GM23338 (cell line): Measurements from ENCODE around the gene SMOC2. TPM values are rescaled to one million over a fixed set of nuclear protein-coding genes. Genes with fewer than 3 reads are reported as not detected.

Experiments used
- ATAC-seq: fragments of 200-7000 bp; cut with Tn5 transposase; 3 replicates; pipeline ENCODE4 v1.9.1; 2020
- DNase-seq: peaks from one replicate; pipeline ENCODE4 v3.0.0-alpha.2; 2015; ENCODE audit warnings: low spot score
- H2AFZ ChIP-seq: fragments of 200-600 bp; sonication (generic); 2 replicates; pipeline ENCODE4 v1.8.0; 2016; ENCODE audit warnings: antibody characterized with exemption, mild to moderate bottlenecking, moderate library complexity
- H3F3A ChIP-seq: fragments of 200-600 bp; sonication (generic); replicated peaks from 2 replicates; pipeline ENCODE4 v1.8.0; 2017; ENCODE audit warnings: antibody characterized with exemption, mixed run types, low read depth
- H3K27ac ChIP-seq: fragments of 200-600 bp; sonication (generic); 2 replicates; pipeline ENCODE4 v1.6.1; 2016; ENCODE audit warnings: low read depth
- H3K27me3 ChIP-seq: fragments of 200-600 bp; sonication (generic); 2 replicates; pipeline ENCODE4 v1.8.0; 2016; ENCODE audit warnings: mild to moderate bottlenecking, mixed run types, moderate library complexity; ENCODE audit not compliant: insufficient read depth
- H3K36me3 ChIP-seq: fragments of 200-600 bp; sonication (generic); 2 replicates; pipeline ENCODE4 v1.8.0; 2016; ENCODE audit warnings: mild to moderate bottlenecking; ENCODE audit not compliant: insufficient read depth
- H3K4me1 ChIP-seq: fragments of 200-600 bp; sonication (generic); 2 replicates; pipeline ENCODE4 v1.8.0; 2016; ENCODE audit warnings: mild to moderate bottlenecking, moderate library complexity; ENCODE audit not compliant: insufficient read depth
- H3K4me2 ChIP-seq: fragments of 200-600 bp; sonication (generic); 2 replicates; pipeline ENCODE4 v1.7.1; 2017; ENCODE audit warnings: mixed run types
- H3K4me3 ChIP-seq: fragments of 200-600 bp; sonication (generic); 2 replicates; pipeline ENCODE4 v1.6.1; 2016; ENCODE audit warnings: mixed run types
- H3K79me2 ChIP-seq: fragments of 200-600 bp; sonication (generic); replicated peaks from 2 replicates; pipeline ENCODE4 v1.8.0; 2017; ENCODE audit warnings: mild to moderate bottlenecking; ENCODE audit not compliant: insufficient read depth
- H3K9me2 ChIP-seq: fragments of 200-600 bp; sonication (generic); 2 replicates; pipeline ENCODE4 v1.8.0; 2017; ENCODE audit not compliant: insufficient read depth
- H4K20me1 ChIP-seq: fragments of 200-600 bp; sonication (generic); replicated peaks from 2 replicates; pipeline ENCODE4 v1.8.0; 2017; ENCODE audit warnings: mild to moderate bottlenecking; ENCODE audit not compliant: insufficient read depth
- H3K27ac Mint-ChIP-seq: 2 replicates; pipeline ENCODE4 v1.8.0; 2020; ENCODE audit warnings: inconsistent platforms, mild to moderate bottlenecking, moderate library complexity, mixed read lengths
- H3K27me3 Mint-ChIP-seq: 3 replicates; pipeline ENCODE4 v1.8.0; 2022; ENCODE audit warnings: low read depth, mild to moderate bottlenecking, moderate library complexity, mixed read lengths, inconsistent platforms; ENCODE audit not compliant: insufficient read depth, poor library complexity
- H3K36me3 Mint-ChIP-seq: 3 replicates; pipeline ENCODE4 v1.8.0; 2021; ENCODE audit warnings: low read depth, mild to moderate bottlenecking, inconsistent platforms, moderate library complexity, mixed read lengths
- H3K4me1 Mint-ChIP-seq: 3 replicates; pipeline ENCODE4 v1.8.0; 2020; ENCODE audit warnings: mild to moderate bottlenecking, inconsistent platforms, mixed read lengths
- H3K4me3 Mint-ChIP-seq: 3 replicates; pipeline ENCODE4 v1.8.0; 2021; ENCODE audit warnings: moderate library complexity, mild to moderate bottlenecking, inconsistent platforms, mixed read lengths
- H3K9me3 Mint-ChIP-seq: 3 replicates; pipeline ENCODE4 v1.8.0; 2020; ENCODE audit warnings: moderate library complexity, mild to moderate bottlenecking, inconsistent platforms, mixed read lengths
- CREB1 ChIP-seq: fragments of 250-450 bp; sonication (Bioruptor Pico); IDR thresholded peaks from 2 replicates; pipeline ENCODE4 v1.5.0; 2020; ENCODE audit warnings: low read depth, mild to moderate bottlenecking, moderate library complexity
- CTCF ChIP-seq, 2 experiments: fragments of 200-600 bp in 1 of 2; sonication (generic) in 1 of 2; conservative IDR thresholded peaks; 2 replicates each; pipeline versions ENCODE4 v1.5.1 to v1.6.1; 2016 to 2017; ENCODE audit warnings: antibody characterized with exemption in 2 of 2, low read depth in 2 of 2, mild to moderate bottlenecking in 2 of 2, moderate library complexity in 1 of 2
- ETS1 ChIP-seq: IDR thresholded peaks from 2 replicates; pipeline ENCODE4 v1.6.1; 2016; ENCODE audit warnings: antibody characterized with exemption
- EZH2 ChIP-seq: fragments of 200-600 bp; sonication (generic); IDR thresholded peaks from one replicate; pipeline ENCODE4 v1.8.0; 2017; ENCODE audit warnings: antibody characterized with exemption, mild to moderate bottlenecking, low read depth; ENCODE audit not compliant: unreplicated experiment
- EZH2phosphoT487 ChIP-seq: fragments of 200-600 bp; sonication (generic); IDR thresholded peaks from one replicate; pipeline ENCODE4 v1.8.1; 2018; ENCODE audit warnings: antibody characterized with exemption; ENCODE audit not compliant: unreplicated experiment
- JUNB ChIP-seq: IDR thresholded peaks from one replicate; pipeline ENCODE4 v1.6.1; 2016; ENCODE audit warnings: antibody characterized with exemption; ENCODE audit not compliant: unreplicated experiment
- NANOG ChIP-seq: IDR thresholded peaks from 2 replicates; pipeline ENCODE4 v1.6.1; 2016; ENCODE audit warnings: antibody characterized with exemption, borderline replicate concordance
- POLR2AphosphoS5 ChIP-seq: IDR thresholded peaks from 2 replicates; pipeline ENCODE4 v1.6.1; 2016; ENCODE audit warnings: antibody characterized with exemption, low read depth
- REST ChIP-seq: IDR thresholded peaks from one replicate; pipeline ENCODE4 v1.6.1; 2018; ENCODE audit warnings: antibody characterized with exemption; ENCODE audit not compliant: unreplicated experiment
- STAT1 ChIP-seq: IDR thresholded peaks from one replicate; pipeline ENCODE4 v1.6.1; 2016; ENCODE audit warnings: antibody characterized with exemption; ENCODE audit not compliant: unreplicated experiment
- ZNF114 ChIP-seq: fragments of 250-450 bp; sonication (Bioruptor Pico); IDR thresholded peaks from 2 replicates; pipeline ENCODE4 v1.5.0; 2020; ENCODE audit warnings: mild to moderate bottlenecking, moderate library complexity
- ZNF331 ChIP-seq: fragments of 250-450 bp; sonication (Bioruptor Pico); IDR thresholded peaks from 2 replicates; pipeline ENCODE4 v1.5.0; 2020; ENCODE audit warnings: low read depth, mild to moderate bottlenecking, moderate library complexity
- ZNF462 ChIP-seq: fragments of 250-450 bp; sonication (Bioruptor Pico); IDR thresholded peaks from 2 replicates; pipeline ENCODE4 v1.5.0; 2020; ENCODE audit warnings: mild to moderate bottlenecking, moderate library complexity
- polyA plus RNA-seq: library from polyadenylated mRNA; unstranded; fragments of >200 nt; fragmentation: Nextera tagmentation; extraction: Ambion mirVana; gene quantifications from 2 replicates; pipeline ENCODE4 v1.2.1, GENCODE V29; 2016
- total RNA-seq: library from RNA; depleted of rRNA; stranded (reverse); fragments of >200 nt; shearing (Covaris generic); gene quantifications from 2 replicates; pipeline ENCODE4 v1.2.3, GENCODE V29; 2014

Gene SMOC2
- total and polyA plus RNA-seq, 2 experiments from 2014 or later: 4.3 to 6.5 TPM

- Histone ChIP-seq H3K9me2 (0 out of 2 replicates have a peak, but pooled peaks cover 4% of the 10 kb centered on the region), H3K27ac (no peak overlapping the region), H3K4me2 (no peak overlapping the region), H3K27me3 (no peaks in the 10 kb centered on the region), H3F3A (no peaks in the 10 kb centered on the region), H3K79me2 (no peaks in the 10 kb centered on the region), H3K4me3 (no peak overlapping the region), H2AFZ (no peak overlapping the region), H4K20me1 (no peaks in the 10 kb centered on the region), H3K4me1 (peaks cover 23% of the 10 kb centered on the region; the same call in 1 of the 2 replicates), H3K36me3 (no peaks in the 10 kb centered on the region)
- Mint-ChIP-seq H3K9me3 (no peaks in the 10 kb centered on the region; the same call in 2 of the 3 replicates), H3K27ac (no peak overlapping the region), H3K4me3 (no peak overlapping the region), H3K36me3 (no peaks in the 10 kb centered on the region), H3K4me1 (peaks cover 33% of the 10 kb centered on the region), H3K27me3 (peaks cover 2% of the 10 kb centered on the region)
- DNase-seq (no peak), ATAC-seq (no peak)
- TF ChIP-seq CTCF (conservative IDR thresholded peaks at IDR 0.05; ENCODE audit: low read depth in 2 of 2): no peak
- no peak for TF ChIP-seq EZH2phosphoT487
- TF ChIP-seq STAT1: no peak
- no peak for TF ChIP-seq ZNF331
- no peak for TF ChIP-seq ETS1
- TF ChIP-seq EZH2: no peak
- no peak for TF ChIP-seq POLR2AphosphoS5
- no peak for TF ChIP-seq REST
- no peak for TF ChIP-seq ZNF114 (CRISPR knock-in tag)
- no peak for TF ChIP-seq ZNF462 (CRISPR knock-in tag)
- TF ChIP-seq NANOG: no peak
- no peak for TF ChIP-seq JUNB
- no peak for TF ChIP-seq CREB1 (CRISPR knock-in tag)
These were observed 15.0 kb downstream of the SMOC2 start for GRCh38 chr6:168455847-168456530.
